ENCODE data around the gene GMCL1. TPM values are rescaled to one million over a fixed set of nuclear protein-coding genes. Genes with fewer than 3 reads are reported as not detected.
"Not testable (repeated sequence)": the region's sequence is repeated elsewhere in the genome, so short reads cannot be mapped to it uniquely, and the experiment has no call there.

GMCL1 gene
- total and polyA plus RNA-seq, 7 donors = 10.5 to 15.3 (median 12.3) TPM

GRCh38 chr2:69798909-69799526 is 30.4 kb upstream of the GMCL1 start:
- Histone ChIP-seq H3K36me3 (no peaks in the 10 kb centered on the region), H3K27me3 (no peaks in the 10 kb centered on the region), H3K4me1 (peaks cover 0 to 25% (median 19%) of the 10 kb centered on the region in 4 donors), H3K9me3 (no peaks in the 10 kb centered on the region), H3K27ac (peak overlapping the region; percentile 62 to 78 (median 66)), H3K4me3 (peak overlapping the region; percentile 21 to 44 (median 38))
- intact Hi-C loops (cut with DNase I) = no loop called here
- no peak for TF ChIP-seq EP300 (IDR thresholded peaks at IDR 0.05)
- no peak for TF ChIP-seq CTCF (IDR thresholded peaks at IDR 0.05)
- no peak for TF ChIP-seq POLR2AphosphoS5 (IDR thresholded peaks at IDR 0.05)
- TF ChIP-seq POLR2A (IDR thresholded peaks at IDR 0.05) = no peak
- DNase-seq = no peak
- WGBS, 2 donors = 17 to 27% methylated on average over 4 of the region's 4 CpGs

GRCh38 chr2:69801745-69802290 is 27.6 kb upstream of the GMCL1 start:
- H3K27ac ChIP-seq = no peak overlapping the region
- 95 to 96% methylated on average over 1 of the region's 1 CpG for WGBS, 2 donors
- intact Hi-C loops (cut with DNase I) = no loop called here
- peaks cover 0 to 9% (median 6%) of the 10 kb centered on the region in 4 donors for H3K36me3 ChIP-seq
- TF ChIP-seq CTCF (IDR thresholded peaks at IDR 0.05) (no peak), POLR2A (IDR thresholded peaks at IDR 0.05) (no peak), EP300 (IDR thresholded peaks at IDR 0.05) (no peak), POLR2AphosphoS5 (IDR thresholded peaks at IDR 0.05) (no peak)
- no peaks in the 10 kb centered on the region for H3K27me3 ChIP-seq
- DNase-seq = no peak
- no peak overlapping the region for H3K4me3 ChIP-seq
- no peaks in the 10 kb centered on the region for H3K9me3 ChIP-seq
- H3K4me1 ChIP-seq = peaks cover 0 to 25% (median 19%) of the 10 kb centered on the region in 4 donors

GRCh38 chr2:69802781-69803367 is 26.6 kb upstream of the GMCL1 start:
- DNase-seq; H3K9me3 ChIP-seq; H3K27ac ChIP-seq; H3K27me3 ChIP-seq; H3K4me3 ChIP-seq; intact Hi-C loops (cut with DNase I): not testable (repeated sequence)
- 84 to 87% methylated on average over 4 of the region's 4 CpGs for WGBS, 2 donors
- Histone ChIP-seq H3K36me3 (peaks cover 0 to 20% (median 9%) of the 10 kb centered on the region in 4 donors), H3K4me1 (peaks cover 0 to 19% (median 13%) of the 10 kb centered on the region in 4 donors)

- TF ChIP-seq CTCF (IDR thresholded peaks at IDR 0.05) (no peak), EP300 (IDR thresholded peaks at IDR 0.05) (no peak), POLR2A (IDR thresholded peaks at IDR 0.05) (no peak), POLR2AphosphoS5 (IDR thresholded peaks at IDR 0.05) (no peak)
- intact Hi-C loops (cut with DNase I) = no loop called here
- peaks cover 0 to 3% (median 1%) of the 10 kb centered on the region in 4 donors for H3K4me1 ChIP-seq
- WGBS, 2 donors = 69 to 86% methylated on average over 11 of the region's 11 CpGs
- H3K27ac ChIP-seq = no peak overlapping the region
- H3K27me3 ChIP-seq = no peaks in the 10 kb centered on the region
- no peak overlapping the region for H3K4me3 ChIP-seq
- peaks cover 0 to 34% (median 11%) of the 10 kb centered on the region in 4 donors for H3K36me3 ChIP-seq
- H3K9me3 ChIP-seq = no peaks in the 10 kb centered on the region
- no peak for DNase-seq
Measured at GRCh38 chr2:69804416-69804815, 25.0 kb upstream of the GMCL1 start.

- H3K27ac ChIP-seq = no peak overlapping the region
- no peak overlapping the region for H3K4me3 ChIP-seq
- H3K9me3 ChIP-seq = no peaks in the 10 kb centered on the region
- WGBS, 2 donors = 93 to 94% methylated on average over 1 of the region's 1 CpG
- no peaks in the 10 kb centered on the region for H3K27me3 ChIP-seq
- peaks cover 0 to 49% (median 13%) of the 10 kb centered on the region in 4 donors for H3K36me3 ChIP-seq
- DNase-seq = no peak
- TF ChIP-seq POLR2AphosphoS5 (IDR thresholded peaks at IDR 0.05) = no peak
- TF ChIP-seq CTCF (IDR thresholded peaks at IDR 0.05) = no peak
- no peak for TF ChIP-seq EP300 (IDR thresholded peaks at IDR 0.05)
- no peak for TF ChIP-seq POLR2A (IDR thresholded peaks at IDR 0.05)
- no peaks in the 10 kb centered on the region for H3K4me1 ChIP-seq
- intact Hi-C loops (cut with DNase I) = no loop called here
Measured at GRCh38 chr2:69805887-69806286, 23.6 kb upstream of the GMCL1 start.

Measured in sigmoid colon (tissue), 7 donors.